Activated CD4-positive, alpha-beta T cell treated with anti-CD3 and anti-CD28 coated beads, Interleukin-2, Interleukin-6, amounts not matched to agents 100 ng/mL and 50 ng/mL, durations not matched to agents 16 hours and 8 hours (primary cell): ENCODE data around the gene BCAS1.

Experiments
- DNase-seq: peaks from one replicate; pipeline ENCODE4 v3.0.0-alpha.2; 2020

The BCAS1 gene

GRCh38 chr20:54074511-54074910 is 4.1 kb upstream of the BCAS1 start:
- no peak for DNase-seq

DNA sequence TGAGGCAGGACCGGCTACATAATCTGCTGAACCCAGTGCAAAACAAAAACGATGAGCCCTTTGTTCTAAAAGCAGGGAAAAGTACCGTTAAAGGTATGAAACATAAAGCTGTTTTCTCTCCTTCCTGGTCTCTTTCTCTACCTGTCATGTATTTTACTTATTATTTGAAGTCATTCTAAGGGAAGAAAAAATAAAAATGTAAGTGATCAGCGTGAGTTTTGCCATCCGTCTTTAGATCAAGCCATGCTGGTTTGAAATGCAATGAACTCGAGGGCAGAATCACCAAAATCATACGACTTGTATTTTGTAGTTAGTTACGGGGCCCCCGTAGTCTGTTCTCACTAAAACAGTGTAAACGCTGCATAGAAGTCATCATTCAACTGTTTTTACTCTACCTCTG is 2.9 kb upstream of the BCAS1 start:
- DNase-seq, result no peak

DNA sequence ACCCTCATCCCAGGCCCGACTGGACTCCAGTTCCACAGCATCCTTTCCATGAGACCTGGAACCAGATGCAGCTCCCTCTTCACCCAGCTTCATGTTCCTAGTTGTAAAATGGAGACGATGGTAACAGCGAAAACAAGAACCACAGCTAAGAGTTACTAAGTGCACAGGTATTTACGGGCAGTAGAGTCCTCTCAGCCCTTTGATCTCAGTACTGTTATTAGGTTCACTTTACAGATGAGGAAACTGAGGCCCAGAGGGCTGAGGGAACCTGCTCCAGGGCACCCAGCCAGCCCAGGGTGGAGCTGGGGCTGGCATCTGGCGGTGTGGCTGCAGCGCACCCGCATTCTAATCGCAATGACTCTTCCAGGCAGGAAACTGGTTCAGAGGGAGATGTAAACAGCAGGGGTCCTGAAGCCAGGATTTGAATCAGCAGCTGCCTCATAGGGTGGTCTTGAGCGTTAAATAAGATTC is 858 bp downstream of the BCAS1 start:
- DNase-seq, result no peak

GRCh38 chr20:54068966-54069365 is 1.4 kb downstream of the BCAS1 start:
- no peak for DNase-seq

GRCh38 chr20:54068495-54068894 is 1.9 kb downstream of the BCAS1 start:
- no peak for DNase-seq

- peak; percentile 27 for DNase-seq
These were observed 2.7 kb downstream of the BCAS1 start for GRCh38 chr20:54067606-54068174.

GRCh38 chr20:54065601-54066038 is 4.8 kb downstream of the BCAS1 start:
- no peak for DNase-seq

DNA sequence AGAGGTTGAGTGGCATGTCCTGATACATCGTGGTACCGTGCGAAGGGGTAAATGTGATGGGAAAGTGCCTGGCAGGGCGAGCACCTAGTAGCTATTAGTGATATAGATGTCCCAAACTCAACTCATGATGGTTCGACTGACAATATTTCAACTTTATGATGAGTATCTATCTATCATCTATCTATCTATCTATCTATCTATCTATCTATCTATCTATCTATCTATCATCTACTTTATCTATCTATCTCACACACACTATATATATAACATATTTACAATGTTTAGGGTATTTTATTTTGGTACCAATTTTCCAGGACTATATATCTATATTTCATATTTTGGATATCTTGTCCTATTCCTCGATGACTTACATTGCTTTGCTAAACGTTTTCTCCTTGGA is 5.5 kb downstream of the BCAS1 start:
- no peak for DNase-seq

GRCh38 chr20:54063992-54064676 is 6.3 kb downstream of the BCAS1 start:
- no peak for DNase-seq

GRCh38 chr20:54063580-54063979 is 6.8 kb downstream of the BCAS1 start:
- DNase-seq, result no peak

- peak; percentile 56 for DNase-seq
These were observed 7.5 kb downstream of the BCAS1 start for GRCh38 chr20:54062812-54063280.

GRCh38 chr20:54061101-54061881 is 9.1 kb downstream of the BCAS1 start:
- no peak for DNase-seq

GRCh38 chr20:54059691-54060364 is 10.6 kb downstream of the BCAS1 start:
- DNase-seq, result no peak

GRCh38 chr20:54058420-54059139 is 11.8 kb downstream of the BCAS1 start:
- no peak for DNase-seq

GRCh38 chr20:54056762-54057639 is 13.4 kb downstream of the BCAS1 start:
- DNase-seq, result no peak

DNA sequence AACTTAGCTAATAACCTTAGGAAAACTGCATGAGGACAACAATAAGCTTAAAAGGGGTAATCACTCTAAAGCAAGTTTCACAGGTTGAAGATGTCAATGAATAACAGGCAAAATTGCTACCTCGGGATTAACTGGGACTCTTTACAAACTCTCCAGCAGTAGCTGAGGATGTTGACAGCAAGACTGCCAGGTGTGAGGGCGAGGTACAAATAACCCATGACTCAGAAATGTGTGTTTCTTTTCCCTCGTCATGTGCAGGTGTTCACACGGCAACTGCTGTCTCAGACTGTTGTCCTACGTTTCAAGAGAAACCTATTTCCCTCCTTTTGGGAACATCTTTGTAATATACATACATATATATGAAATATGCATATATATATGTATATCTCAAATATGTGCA is 15.9 kb downstream of the BCAS1 start:
- no peak for DNase-seq

- DNase-seq, result no peak
These were observed 19.3 kb downstream of the BCAS1 start for GRCh38 chr20:54051068-54051467.

GRCh38 chr20:54048891-54049545 is 21.4 kb downstream of the BCAS1 start:
- DNase-seq, result no peak

DNA sequence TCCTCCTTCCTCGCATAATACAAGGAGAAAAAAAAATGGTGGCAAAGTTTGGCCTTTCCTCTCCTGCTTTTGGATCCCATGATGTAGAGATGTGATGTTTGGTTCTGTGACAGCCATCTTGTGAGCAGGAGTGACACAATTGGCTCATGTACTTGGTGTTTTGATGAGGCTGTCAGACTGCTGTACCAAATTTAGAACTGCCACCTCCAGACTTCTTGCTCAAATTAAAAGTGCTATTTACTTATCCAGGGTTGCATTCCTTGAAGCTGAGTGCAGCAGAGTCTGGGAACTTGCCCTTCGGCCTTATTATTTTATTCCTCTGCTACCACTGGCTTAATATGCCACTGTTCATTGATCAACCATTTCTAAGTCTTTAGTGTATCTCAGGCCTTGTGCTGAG is 21.9 kb downstream of the BCAS1 start:
- DNase-seq, result no peak

GRCh38 chr20:54047720-54048119 is 22.7 kb downstream of the BCAS1 start:
- DNase-seq, result no peak

DNA sequence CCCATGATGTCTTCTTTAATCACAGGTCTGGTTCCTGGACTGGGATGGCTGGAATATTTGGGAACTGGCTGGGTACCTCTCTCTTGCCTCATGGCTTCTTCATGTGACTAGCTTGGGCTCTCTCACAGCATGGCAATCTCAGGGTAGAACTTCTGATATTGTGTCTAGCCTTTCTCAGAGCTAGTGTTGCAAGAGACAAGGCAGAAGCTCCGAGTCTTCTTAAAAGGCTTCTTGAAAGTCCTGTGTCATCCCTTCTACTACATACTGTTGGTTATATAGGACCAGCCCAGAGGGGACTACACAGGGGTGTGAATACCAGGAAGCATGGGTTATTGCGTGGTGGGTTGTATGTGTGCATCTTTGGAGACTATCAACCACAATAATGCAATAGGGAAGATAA is 23.3 kb downstream of the BCAS1 start:
- DNase-seq, result no peak
